Calu3 (cell line): Measurements from ENCODE around the gene KMT2C. TPM values are rescaled to one million over a fixed set of nuclear protein-coding genes. Genes with fewer than 3 reads are reported as not detected.
"Not testable (repeated sequence)": the region's sequence is repeated elsewhere in the genome, so short reads cannot be mapped to it uniquely, and the experiment has no call there.

Source experiments
- BruUV-seq: library from RNA; stranded (reverse); fragments of 400-500 nt; replicated peaks from 2 replicates; lab custom pipeline; 2021; lab: Mats Ljungman, UMichigan
- CTCF ChIA-PET: fragments of 300-600 bp; sonication (Branson Sonifier 250); formaldehyde crosslinking; loops from one replicate; lab custom pipeline; 2022; ENCODE audit warnings: antibody characterized with exemption; lab: Charles Lee
- DNase-seq: peaks from one replicate; pipeline ENCODE4 v3.0.0; 2022
- H3K27ac Mint-ChIP-seq: one replicate; pipeline ENCODE4 v1.8.0; 2022; ENCODE audit warnings: mixed read lengths; ENCODE audit not compliant: unreplicated experiment
- H3K27me3 Mint-ChIP-seq: one replicate; pipeline ENCODE4 v1.8.0; 2022; ENCODE audit warnings: mixed read lengths; ENCODE audit not compliant: unreplicated experiment
- H3K36me3 Mint-ChIP-seq: one replicate; pipeline ENCODE4 v1.8.0; 2022; ENCODE audit warnings: mild to moderate bottlenecking, moderate library complexity, mixed read lengths; ENCODE audit not compliant: insufficient read depth, unreplicated experiment
- H3K4me1 Mint-ChIP-seq: one replicate; pipeline ENCODE4 v1.8.0; 2022; ENCODE audit warnings: mild to moderate bottlenecking, low read depth, mixed read lengths; ENCODE audit not compliant: unreplicated experiment
- H3K4me3 Mint-ChIP-seq: one replicate; pipeline ENCODE4 v1.8.0; 2022; ENCODE audit warnings: mild to moderate bottlenecking, low read depth, moderate library complexity, mixed read lengths; ENCODE audit not compliant: unreplicated experiment
- H3K9me3 Mint-ChIP-seq: one replicate; pipeline ENCODE4 v1.8.0; 2022; ENCODE audit warnings: low read depth, mixed read lengths; ENCODE audit not compliant: unreplicated experiment
- intact Hi-C: fragments of 100-400 bp; cut with micrococcal nuclease; formaldehyde crosslinking; loops from one replicate; pipeline ENCODE4 v1.10.0; 2022; ENCODE audit not compliant: unreplicated experiment
- total RNA-seq: library from RNA; stranded (reverse); gene quantifications from 2 replicates; pipeline ENCODE4 v1.2.3, GENCODE V29; 2022
- TF ChIP-seq, protein P1 (sequence below): fragments of 200-600 bp; IDR thresholded peaks from one replicate; pipeline ENCODE4 v1.8.0; 2022; ENCODE audit warnings: antibody characterized with exemption; ENCODE audit not compliant: unreplicated experiment

KMT2C gene
- total RNA-seq, 1 experiment from 2014 or later: 73.4 TPM

DNA sequence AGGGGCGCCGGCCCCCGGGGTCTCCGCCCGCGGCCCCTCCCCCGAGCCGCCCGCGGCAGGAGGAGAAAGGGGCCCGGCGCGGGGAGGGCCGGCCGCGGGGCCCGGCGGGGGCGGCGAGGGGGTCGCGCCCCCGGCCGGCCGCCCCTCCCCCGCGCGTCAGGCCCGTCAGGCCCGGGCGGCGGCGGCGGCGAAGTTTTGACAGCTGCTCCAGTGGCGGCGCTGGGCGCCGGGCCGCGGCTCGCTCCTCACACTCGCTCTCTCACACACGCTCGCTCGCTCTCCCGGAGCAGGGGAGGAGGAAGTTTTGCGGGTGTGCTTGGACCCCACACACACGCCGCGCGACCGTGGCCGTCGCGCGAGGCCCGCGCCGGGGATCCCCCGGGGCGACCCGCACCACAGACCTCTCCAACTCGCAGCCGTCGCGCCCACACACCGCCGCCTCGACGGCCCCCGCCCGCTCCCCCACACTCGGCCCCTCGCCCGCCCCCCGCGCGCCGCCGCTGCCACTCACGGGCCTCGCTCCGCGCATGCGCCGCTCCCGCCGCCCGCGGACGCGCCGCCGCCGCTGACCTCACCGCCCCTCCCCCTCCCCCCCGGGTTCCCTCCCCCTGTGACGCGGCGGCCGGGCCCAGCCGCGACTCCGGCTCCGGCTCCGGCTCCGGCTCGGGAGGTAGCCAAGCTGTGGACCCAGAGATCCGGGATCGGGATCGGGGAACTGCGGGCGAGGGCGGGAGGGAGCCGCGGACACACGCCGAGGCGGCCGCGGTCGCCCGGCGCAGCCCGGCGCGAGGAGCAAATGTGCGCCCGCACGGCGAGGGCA is 518 bp upstream of the KMT2C start:
- Mint-ChIP-seq H3K4me3 (peak overlapping the region; percentile 85), H3K9me3 (no peaks in the 10 kb centered on the region), H3K27ac (peak overlapping the region; percentile 70), H3K36me3 (peaks cover 36% of the 10 kb centered on the region), H3K27me3 (no peaks in the 10 kb centered on the region), H3K4me1 (peaks cover 16% of the 10 kb centered on the region)
- intact Hi-C loops: loop anchor here (10.0 kb wide), 1 partner anchor 238 kb away; the partner anchor contains the start of gene XRCC2
- no TSS peak for BruUV-seq
- TF ChIP-seq, protein P1, sequence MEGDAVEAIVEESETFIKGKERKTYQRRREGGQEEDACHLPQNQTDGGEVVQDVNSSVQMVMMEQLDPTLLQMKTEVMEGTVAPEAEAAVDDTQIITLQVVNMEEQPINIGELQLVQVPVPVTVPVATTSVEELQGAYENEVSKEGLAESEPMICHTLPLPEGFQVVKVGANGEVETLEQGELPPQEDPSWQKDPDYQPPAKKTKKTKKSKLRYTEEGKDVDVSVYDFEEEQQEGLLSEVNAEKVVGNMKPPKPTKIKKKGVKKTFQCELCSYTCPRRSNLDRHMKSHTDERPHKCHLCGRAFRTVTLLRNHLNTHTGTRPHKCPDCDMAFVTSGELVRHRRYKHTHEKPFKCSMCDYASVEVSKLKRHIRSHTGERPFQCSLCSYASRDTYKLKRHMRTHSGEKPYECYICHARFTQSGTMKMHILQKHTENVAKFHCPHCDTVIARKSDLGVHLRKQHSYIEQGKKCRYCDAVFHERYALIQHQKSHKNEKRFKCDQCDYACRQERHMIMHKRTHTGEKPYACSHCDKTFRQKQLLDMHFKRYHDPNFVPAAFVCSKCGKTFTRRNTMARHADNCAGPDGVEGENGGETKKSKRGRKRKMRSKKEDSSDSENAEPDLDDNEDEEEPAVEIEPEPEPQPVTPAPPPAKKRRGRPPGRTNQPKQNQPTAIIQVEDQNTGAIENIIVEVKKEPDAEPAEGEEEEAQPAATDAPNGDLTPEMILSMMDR: no peak
- CTCF ChIA-PET: interaction anchor here (0.6 kb wide), 1 partner anchor 448 kb away, joined by 8 read pairs; no protein-coding TSS in a partner anchor
- DNase-seq: peak; percentile 94

DNA sequence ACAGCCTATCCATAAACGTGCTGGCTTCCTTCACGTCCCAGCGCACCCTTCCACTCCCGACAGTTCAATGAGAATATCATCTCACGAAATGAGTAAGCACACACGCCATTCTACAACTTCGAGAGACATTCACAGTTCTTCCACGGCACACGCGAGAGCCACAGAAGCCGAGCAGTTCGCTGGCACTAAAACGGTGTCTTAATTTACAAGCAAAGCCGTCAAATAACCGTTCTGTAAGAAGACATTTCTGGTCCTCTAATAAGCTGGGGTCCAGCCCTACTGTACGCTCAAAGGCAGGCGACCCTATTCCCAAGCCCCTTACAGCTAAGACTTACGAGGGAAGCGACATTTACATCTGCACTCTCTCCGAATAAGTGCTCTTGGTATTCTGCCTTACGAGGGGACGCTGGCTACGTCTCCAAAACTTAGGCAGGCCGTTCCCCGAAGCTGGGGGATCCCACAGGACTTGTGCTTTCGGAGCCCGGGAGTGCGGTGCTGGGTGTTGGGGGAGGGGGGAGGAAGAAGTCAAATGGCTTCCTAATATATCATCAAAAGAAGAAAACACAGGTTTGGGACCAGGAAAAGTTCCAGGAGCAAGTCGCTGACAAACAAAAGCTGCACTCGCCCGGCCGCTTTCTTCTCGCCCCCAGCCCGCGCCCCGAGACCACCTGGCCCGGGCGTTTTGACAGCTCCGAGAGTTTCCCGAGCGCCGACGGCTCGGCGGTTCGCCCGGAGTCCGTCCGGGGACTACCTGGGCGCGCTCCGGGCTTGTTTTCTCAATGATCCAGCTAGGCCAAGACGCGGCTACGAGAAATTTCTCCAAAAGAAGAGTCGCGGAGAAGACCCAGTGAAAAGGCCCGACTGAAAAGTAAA is 1.1 kb downstream of the KMT2C start:
- intact Hi-C loops: loop anchor here (2.0 to 10.0 kb wide), 2 partner anchors 94 to 240 kb away; partner anchors contain the start of gene XRCC2
- CTCF ChIA-PET: interaction anchor here (0.6 to 1.5 kb wide), 2 partner anchors 51 to 121 kb away, joined by 3 to 6 read pairs; no protein-coding TSS in a partner anchor

DNA sequence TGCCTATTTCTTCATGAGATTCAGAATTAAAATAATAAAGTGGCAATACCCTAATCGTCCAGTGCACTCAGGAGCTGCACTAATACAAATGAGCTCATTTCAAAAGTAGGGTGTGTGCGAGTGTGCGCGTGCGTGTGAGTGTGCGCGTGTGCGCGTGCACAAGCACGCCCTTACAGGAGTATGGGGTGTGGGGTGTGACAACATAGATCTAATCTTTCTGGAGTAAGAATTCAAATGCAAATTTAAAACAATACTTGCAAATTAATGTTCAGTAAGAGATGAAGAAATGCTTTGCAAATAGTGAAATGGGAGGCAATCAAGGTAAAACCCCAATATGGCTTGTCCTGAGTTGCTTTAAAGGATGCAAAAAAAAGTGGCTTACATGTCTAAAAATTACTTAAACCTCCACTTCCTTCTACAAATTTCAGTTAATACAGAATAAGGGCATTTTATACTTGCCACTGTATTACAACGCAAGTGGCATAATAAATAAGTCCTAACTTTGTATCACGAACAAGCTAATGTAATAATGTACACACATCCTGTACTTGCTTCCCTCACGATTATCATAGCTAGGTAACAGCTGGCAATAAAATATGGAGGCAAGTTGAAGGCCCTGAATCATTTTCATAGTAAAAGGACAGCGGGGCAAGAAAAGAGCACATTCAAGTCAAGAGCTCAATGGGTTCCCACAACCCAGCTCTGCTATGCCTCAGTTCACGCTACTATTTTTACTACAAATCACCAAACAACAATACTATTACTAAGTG is 1.9 kb downstream of the KMT2C start:
- peak overlapping the region; percentile 85 for H3K4me3 Mint-ChIP-seq
- peak; percentile 59 for DNase-seq
- peak overlapping the region; percentile 85 for H3K27ac Mint-ChIP-seq
- CTCF ChIA-PET: interaction anchor here (0.6 to 1.5 kb wide), 4 partner anchors 50 to 120 kb away, joined by 3 to 6 read pairs (median 3); no protein-coding TSS in a partner anchor
- H3K4me1 Mint-ChIP-seq: peaks cover 21% of the 10 kb centered on the region
- TSS peak; percentile 33 for BruUV-seq
- H3K36me3 Mint-ChIP-seq: peaks cover 36% of the 10 kb centered on the region
- intact Hi-C loops: loop anchor here (2.0 to 10.0 kb wide), 2 partner anchors 93 to 241 kb away; partner anchors contain the start of gene XRCC2
- H3K9me3 Mint-ChIP-seq, H3K27me3 Mint-ChIP-seq: not testable (repeated sequence)
- TF ChIP-seq, protein P1: peak; percentile 19

More for the DNA sequence above, 1.1 kb downstream of the KMT2C start:
- not testable (repeated sequence) for H3K9me3 Mint-ChIP-seq, H3K27me3 Mint-ChIP-seq, BruUV-seq
- DNase-seq: peak; percentile 29
- H3K4me1 Mint-ChIP-seq: peaks cover 16% of the 10 kb centered on the region
- H3K4me3 Mint-ChIP-seq: peak overlapping the region; percentile 85
- H3K36me3 Mint-ChIP-seq: peaks cover 36% of the 10 kb centered on the region
- peak overlapping the region; percentile 85 for H3K27ac Mint-ChIP-seq

DNA sequence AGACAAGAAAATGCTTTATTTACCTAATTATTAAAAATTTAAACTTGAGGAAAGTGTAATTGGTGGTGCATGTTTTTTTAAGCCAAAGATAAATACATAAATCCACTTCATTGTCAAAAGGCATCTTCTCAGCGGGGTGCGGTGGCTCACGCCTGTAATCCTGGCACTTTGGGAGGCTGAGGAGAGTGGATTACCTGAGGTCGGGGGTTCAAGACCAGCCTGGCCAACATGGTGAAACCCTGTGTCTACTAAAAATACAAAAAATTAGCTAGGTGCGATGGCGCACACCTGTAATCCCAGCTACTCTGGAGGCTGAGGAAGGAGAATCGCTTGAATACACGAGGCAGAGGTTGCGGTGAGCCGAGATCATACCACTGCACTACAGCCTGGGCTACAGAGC is 3.1 kb downstream of the KMT2C start:
- H3K4me1 Mint-ChIP-seq: peaks cover 19% of the 10 kb centered on the region
- H3K9me3 Mint-ChIP-seq, H3K27ac Mint-ChIP-seq, H3K27me3 Mint-ChIP-seq, BruUV-seq, DNase-seq: not testable (repeated sequence)
- CTCF ChIA-PET: interaction anchor here (0.6 to 0.7 kb wide), 2 partner anchors 31 to 103 kb away, joined by 3 read pairs; no protein-coding TSS in a partner anchor
- peaks cover 36% of the 10 kb centered on the region for H3K36me3 Mint-ChIP-seq
- intact Hi-C loops: loop anchor here (10.0 kb wide), 1 partner anchor 242 kb away; the partner anchor contains the start of gene XRCC2
- peak overlapping the region; percentile 85 for H3K4me3 Mint-ChIP-seq
